ENCODE results near the gene NKAIN2.

The NKAIN2 gene

DNA sequence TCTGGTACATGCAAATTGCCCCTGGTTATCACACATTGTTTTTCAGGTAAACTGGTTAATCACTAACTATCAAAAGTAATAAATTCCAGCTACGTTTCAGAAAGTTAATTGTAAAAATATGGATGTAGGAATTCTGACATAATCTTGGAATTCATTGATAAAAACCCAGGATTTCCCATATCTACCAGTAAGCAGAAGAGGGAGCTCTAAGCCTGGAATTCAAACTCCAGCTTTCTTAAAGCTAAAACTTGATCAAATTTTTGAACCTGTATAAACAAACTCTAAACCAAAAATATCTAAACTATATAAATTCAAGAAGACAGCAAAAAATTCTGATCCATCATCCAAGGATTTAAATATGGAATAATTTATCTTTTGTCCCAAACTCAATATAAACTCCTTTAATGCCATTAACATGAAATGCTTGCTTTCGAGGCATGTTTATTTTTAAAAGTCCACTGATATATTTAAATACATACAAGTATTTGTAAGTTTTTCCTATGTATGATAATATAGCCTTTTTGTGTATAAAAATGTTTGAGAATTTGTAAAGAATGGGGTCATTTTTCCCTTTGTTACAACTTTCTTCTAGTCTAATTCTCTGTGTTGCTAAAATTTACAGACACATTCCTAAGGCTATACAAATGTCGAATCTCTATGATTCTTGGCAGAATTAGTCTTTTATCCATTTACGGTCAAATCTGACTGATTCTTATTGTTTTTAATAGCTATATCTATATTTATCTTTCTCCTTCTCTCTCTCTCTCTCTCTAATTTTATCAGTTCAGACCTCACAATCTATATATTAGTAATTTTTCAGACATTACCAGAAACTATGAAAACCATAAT is 1067.2 kb downstream of the NKAIN2 start:
- no peak for DNase-seq

DNA sequence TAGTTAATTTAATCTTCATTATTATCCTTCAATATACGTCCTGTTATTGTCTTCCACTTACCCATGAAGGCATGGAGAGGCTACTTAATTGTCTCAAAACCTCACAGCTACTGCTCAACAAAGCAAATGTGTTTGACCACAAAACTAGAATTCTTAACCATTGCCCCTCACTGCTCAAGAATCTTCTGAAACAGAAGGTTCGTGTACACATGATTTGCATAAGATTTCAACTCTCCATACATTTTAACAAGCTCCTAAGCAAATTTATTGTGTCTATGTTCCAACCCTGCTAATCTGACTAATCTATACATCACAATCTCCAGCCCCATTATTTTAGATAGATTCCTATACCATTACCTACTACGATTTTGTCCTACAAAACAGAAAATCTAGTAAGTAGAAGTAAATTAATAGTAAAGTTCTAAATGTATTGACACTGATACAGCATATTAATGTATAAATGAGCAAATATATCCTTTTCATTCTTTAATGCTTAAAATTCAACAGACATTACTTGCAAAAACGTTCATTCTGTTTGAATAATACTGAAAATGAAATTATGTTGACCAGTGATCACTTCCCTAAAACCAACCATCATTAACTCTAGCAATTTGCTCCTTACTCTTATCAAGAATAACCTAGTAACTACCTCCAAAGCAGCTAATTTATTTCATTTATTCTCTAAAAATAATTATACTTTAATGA is 1068.8 kb downstream of the NKAIN2 start:
- no peak for DNase-seq

DNA sequence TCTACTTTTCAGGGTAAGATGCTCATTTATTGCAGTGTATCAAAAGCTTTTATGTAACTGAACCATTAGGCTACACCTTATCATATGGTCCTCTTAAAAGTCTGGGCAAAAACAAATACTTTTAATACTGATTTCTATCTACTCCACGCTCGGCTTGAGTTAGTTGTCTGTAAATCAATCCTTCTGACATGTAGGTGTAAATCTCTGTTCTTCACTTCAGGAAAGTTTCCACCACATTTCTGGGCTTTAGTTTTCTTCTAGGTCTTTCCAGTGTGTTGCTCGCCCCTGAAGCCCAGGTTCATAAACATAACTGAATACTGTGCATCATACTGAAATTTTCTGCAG is 1069.4 kb downstream of the NKAIN2 start:
- no peak for DNase-seq
